ENCODE measurements around the gene PRICKLE3.

PRICKLE3 gene, protein sequence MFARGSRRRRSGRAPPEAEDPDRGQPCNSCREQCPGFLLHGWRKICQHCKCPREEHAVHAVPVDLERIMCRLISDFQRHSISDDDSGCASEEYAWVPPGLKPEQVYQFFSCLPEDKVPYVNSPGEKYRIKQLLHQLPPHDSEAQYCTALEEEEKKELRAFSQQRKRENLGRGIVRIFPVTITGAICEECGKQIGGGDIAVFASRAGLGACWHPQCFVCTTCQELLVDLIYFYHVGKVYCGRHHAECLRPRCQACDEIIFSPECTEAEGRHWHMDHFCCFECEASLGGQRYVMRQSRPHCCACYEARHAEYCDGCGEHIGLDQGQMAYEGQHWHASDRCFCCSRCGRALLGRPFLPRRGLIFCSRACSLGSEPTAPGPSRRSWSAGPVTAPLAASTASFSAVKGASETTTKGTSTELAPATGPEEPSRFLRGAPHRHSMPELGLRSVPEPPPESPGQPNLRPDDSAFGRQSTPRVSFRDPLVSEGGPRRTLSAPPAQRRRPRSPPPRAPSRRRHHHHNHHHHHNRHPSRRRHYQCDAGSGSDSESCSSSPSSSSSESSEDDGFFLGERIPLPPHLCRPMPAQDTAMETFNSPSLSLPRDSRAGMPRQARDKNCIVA

GRCh38 chrX:49186125-49187027, at the start of gene PRICKLE3:
Gene PRICKLE3, minus strand, starts transcription at chrX:49186373. Its CDS starts 76 bp downstream, at chrX:49186297.
- no peak for DNase-seq (ENCODE audit: low read depth, low spot score)
- H3K27ac ChIP-seq, result peak within 1 kb of the TSS; percentile 80

DNA sequence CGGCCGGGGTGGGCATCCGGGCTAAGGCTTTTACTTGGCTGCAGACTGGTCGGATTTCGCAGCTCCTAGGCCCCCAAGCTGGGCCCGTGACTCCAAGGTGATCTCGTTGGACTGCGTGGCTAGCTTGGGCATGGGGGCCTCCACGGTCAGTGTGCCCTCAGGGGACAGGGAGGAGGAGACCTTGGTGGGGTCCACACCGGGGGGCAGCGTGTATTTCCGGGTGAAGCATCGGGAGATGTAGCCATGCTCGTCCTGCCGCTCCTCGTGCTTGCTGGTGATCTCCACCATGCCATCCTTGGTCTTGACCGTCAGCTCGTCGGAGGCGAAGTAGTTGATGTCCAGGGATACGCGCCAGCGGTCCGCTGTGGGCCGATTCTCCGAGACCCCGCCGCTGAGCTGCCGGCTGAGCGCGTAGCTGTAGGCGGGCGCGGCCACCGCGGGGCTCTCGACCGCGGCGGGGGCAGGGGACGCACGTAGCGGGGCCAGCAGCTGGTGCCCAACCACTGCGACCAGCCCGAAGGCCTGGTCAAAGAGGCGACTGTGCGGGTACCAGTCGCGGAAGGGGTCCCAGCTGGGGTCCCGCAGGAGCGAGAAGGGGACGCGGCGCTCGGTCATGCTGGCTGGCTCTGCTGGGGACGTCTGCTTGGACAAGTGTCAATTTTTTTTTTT, 47.8 kb upstream of the PRICKLE3 start:
- no peak overlapping the region for H3K27ac ChIP-seq
- DNase-seq (ENCODE audit: low read depth, low spot score), result no peak

GRCh38 chrX:49233176-49233575, 47.0 kb upstream of the PRICKLE3 start, which contains the start of gene CACNA1F:
Gene CACNA1F, minus strand, starts transcription at chrX:49233340. Its CDS starts 31 bp downstream, at chrX:49233309.
- no peak within 1 kb of the TSS for H3K27ac ChIP-seq
- no peak for DNase-seq (ENCODE audit: low read depth, low spot score)

GRCh38 chrX:49232525-49232924, 46.4 kb upstream of the PRICKLE3 start:
- DNase-seq (ENCODE audit: low read depth, low spot score), result no peak

GRCh38 chrX:49231333-49232000, 45.3 kb upstream of the PRICKLE3 start:
- no peak for DNase-seq (ENCODE audit: low read depth, low spot score)
- H3K27ac ChIP-seq, result no peak overlapping the region

More at GRCh38 chrX:49232525-49232924, 46.4 kb upstream of the PRICKLE3 start:
- no peak overlapping the region for H3K27ac ChIP-seq

GRCh38 chrX:49230500-49231232, 44.5 kb upstream of the PRICKLE3 start:
- no peak overlapping the region for H3K27ac ChIP-seq
- no peak for DNase-seq (ENCODE audit: low read depth, low spot score)

- H3K27ac ChIP-seq, result no peak overlapping the region
- DNase-seq (ENCODE audit: low read depth, low spot score), result no peak
These were observed 42.0 kb upstream of the PRICKLE3 start for GRCh38 chrX:49228185-49228584.

GRCh38 chrX:49227726-49228125, 41.6 kb upstream of the PRICKLE3 start:
- no peak overlapping the region for H3K27ac ChIP-seq
- no peak for DNase-seq (ENCODE audit: low read depth, low spot score)

GRCh38 chrX:49226946-49227345, 40.8 kb upstream of the PRICKLE3 start:
- H3K27ac ChIP-seq, result no peak overlapping the region
- no peak for DNase-seq (ENCODE audit: low read depth, low spot score)

DNA sequence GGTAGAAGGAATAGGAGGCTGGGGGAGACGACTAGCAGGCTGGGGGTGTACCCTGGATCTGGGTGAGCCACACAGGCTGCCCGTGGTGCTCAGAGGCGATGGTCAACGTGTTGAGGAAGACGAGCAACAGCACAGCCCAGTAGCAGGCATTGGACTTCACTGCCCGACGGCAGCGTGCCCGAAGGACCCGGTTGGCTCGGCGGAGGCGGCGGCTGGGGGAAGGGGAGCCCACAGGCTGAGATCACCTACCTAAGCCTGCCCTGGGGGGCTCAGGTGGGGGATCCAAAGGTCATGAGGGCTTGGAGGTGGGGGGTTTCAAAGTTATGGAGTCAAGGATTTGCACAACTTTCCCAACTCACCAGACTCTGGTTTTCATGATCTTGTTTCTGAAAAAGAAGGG, 39.7 kb upstream of the PRICKLE3 start:
- no peak for DNase-seq (ENCODE audit: low read depth, low spot score)
- H3K27ac ChIP-seq, result no peak overlapping the region

GRCh38 chrX:49221868-49222267, 35.7 kb upstream of the PRICKLE3 start:
- DNase-seq (ENCODE audit: low read depth, low spot score), result no peak
- H3K27ac ChIP-seq, result no peak overlapping the region

GRCh38 chrX:49220100-49220499, 33.9 kb upstream of the PRICKLE3 start:
- no peak for DNase-seq (ENCODE audit: low read depth, low spot score)
- no peak overlapping the region for H3K27ac ChIP-seq

DNA sequence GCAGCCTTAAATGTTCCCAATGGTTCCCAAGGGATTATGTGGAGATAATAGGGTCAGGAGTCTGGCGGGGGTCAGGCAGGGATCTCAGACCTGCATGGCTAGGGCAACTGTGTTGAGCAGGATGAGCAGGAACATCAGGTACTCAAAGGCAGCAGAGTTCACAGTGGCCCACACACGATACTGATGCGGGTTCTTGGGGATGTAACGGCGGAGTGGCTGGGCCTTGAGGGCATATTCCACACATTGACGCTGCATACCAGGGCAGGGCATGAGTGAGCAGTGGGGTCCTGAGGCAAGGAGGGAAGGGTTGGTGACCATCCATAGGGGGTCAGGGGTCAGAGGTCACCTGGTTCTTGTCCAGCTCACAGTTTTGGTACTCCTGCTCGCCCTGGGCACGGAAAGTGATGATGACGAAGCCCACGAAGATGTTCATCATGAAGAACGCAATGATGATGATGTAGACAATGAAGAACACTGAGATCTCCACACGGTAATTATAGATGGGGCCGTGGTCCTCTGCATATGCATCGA, 28.9 kb upstream of the PRICKLE3 start:
- DNase-seq (ENCODE audit: low read depth, low spot score), result no peak
- no peak overlapping the region for H3K27ac ChIP-seq

- H3K27ac ChIP-seq, result no peak overlapping the region
- DNase-seq (ENCODE audit: low read depth, low spot score), result no peak
These were observed 28.2 kb upstream of the PRICKLE3 start for GRCh38 chrX:49214416-49214815.

DNA sequence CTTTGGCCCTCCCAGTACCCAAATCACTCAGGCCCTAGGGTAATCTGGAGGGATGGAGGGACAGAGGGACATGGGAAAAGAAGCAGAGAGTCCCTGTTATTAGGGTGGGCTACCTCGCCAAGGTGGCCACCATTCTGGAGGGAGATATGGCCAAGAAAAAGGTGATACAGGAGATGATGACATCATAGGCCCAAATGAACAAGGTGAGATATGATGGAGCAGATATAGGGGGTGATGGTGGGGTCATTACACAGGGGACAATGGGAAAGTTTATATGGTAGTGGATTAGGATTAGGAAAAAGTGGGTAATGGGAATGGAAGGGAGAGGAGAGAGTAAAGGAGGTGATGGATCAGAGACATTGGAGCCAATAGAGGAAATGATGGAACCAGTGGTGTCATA, 26.7 kb upstream of the PRICKLE3 start:
- no peak overlapping the region for H3K27ac ChIP-seq
- DNase-seq (ENCODE audit: low read depth, low spot score), result no peak

DNA sequence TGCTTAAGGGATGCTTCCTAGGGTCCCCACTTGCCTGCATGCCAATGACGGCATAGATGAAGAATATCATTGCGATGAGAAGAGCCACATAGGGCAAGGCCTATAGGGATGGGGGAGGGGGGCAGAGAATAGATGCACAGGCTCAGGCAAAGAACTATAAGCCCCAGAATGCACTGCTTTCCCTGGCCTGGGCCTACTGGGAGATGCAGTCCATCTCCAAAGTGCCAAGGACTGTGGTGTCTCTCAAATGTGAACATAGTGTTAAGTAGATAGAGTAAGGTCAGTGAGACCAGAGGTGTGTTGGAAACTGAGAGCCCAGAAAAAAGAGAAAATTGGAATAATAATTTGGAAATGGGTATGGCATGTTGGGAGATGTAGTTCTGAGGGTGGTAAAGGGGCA, 26.0 kb upstream of the PRICKLE3 start:
- no peak for DNase-seq (ENCODE audit: low read depth, low spot score)
- H3K27ac ChIP-seq, result no peak overlapping the region

GRCh38 chrX:49211074-49211473, 24.9 kb upstream of the PRICKLE3 start:
- no peak for DNase-seq (ENCODE audit: low read depth, low spot score)
- no peak overlapping the region for H3K27ac ChIP-seq

DNA sequence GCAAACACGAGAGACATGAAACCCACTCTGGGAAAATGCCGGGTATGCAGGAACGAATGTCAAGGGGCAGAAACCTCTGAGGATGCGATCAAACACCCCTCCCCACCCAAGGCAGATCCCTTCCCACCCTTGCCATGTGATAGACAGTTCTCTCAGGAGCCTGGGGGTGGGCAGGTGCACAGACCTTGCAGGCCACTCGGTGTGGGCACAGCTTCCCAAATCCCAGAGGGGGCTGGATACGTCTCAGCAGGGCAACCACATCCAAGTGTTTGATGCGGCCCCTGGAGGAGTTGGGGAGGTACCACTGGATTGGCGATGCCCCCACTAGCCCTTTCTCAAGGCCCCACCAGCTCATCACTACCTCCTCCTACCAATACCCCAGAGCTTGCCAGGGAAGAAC, 24.2 kb upstream of the PRICKLE3 start:
- no peak for DNase-seq (ENCODE audit: low read depth, low spot score)

More for the DNA sequence above, 24.2 kb upstream of the PRICKLE3 start:
- no peak overlapping the region for H3K27ac ChIP-seq
